GM23338 (cell line): ENCODE results near the gene CCIN. TPM values are rescaled to one million over a fixed set of nuclear protein-coding genes. Genes with fewer than 3 reads are reported as not detected.

Experiments used
- ATAC-seq: fragments of 200-7000 bp; cut with Tn5 transposase; 3 replicates; pipeline ENCODE4 v1.9.1; 2020
- DNase-seq: peaks from one replicate; pipeline ENCODE4 v3.0.0-alpha.2; 2015; ENCODE audit warnings: low spot score
- H2AFZ ChIP-seq: fragments of 200-600 bp; sonication (generic); 2 replicates; pipeline ENCODE4 v1.8.0; 2016; ENCODE audit warnings: antibody characterized with exemption, mild to moderate bottlenecking, moderate library complexity
- H3F3A ChIP-seq: fragments of 200-600 bp; sonication (generic); replicated peaks from 2 replicates; pipeline ENCODE4 v1.8.0; 2017; ENCODE audit warnings: antibody characterized with exemption, mixed run types, low read depth
- H3K27ac ChIP-seq: fragments of 200-600 bp; sonication (generic); 2 replicates; pipeline ENCODE4 v1.6.1; 2016; ENCODE audit warnings: low read depth
- H3K27me3 ChIP-seq: fragments of 200-600 bp; sonication (generic); 2 replicates; pipeline ENCODE4 v1.8.0; 2016; ENCODE audit warnings: mild to moderate bottlenecking, mixed run types, moderate library complexity; ENCODE audit not compliant: insufficient read depth
- H3K36me3 ChIP-seq: fragments of 200-600 bp; sonication (generic); 2 replicates; pipeline ENCODE4 v1.8.0; 2016; ENCODE audit warnings: mild to moderate bottlenecking; ENCODE audit not compliant: insufficient read depth
- H3K4me1 ChIP-seq: fragments of 200-600 bp; sonication (generic); 2 replicates; pipeline ENCODE4 v1.8.0; 2016; ENCODE audit warnings: mild to moderate bottlenecking, moderate library complexity; ENCODE audit not compliant: insufficient read depth
- H3K4me2 ChIP-seq: fragments of 200-600 bp; sonication (generic); 2 replicates; pipeline ENCODE4 v1.7.1; 2017; ENCODE audit warnings: mixed run types
- H3K4me3 ChIP-seq: fragments of 200-600 bp; sonication (generic); 2 replicates; pipeline ENCODE4 v1.6.1; 2016; ENCODE audit warnings: mixed run types
- H3K79me2 ChIP-seq: fragments of 200-600 bp; sonication (generic); replicated peaks from 2 replicates; pipeline ENCODE4 v1.8.0; 2017; ENCODE audit warnings: mild to moderate bottlenecking; ENCODE audit not compliant: insufficient read depth
- H3K9me2 ChIP-seq: fragments of 200-600 bp; sonication (generic); 2 replicates; pipeline ENCODE4 v1.8.0; 2017; ENCODE audit not compliant: insufficient read depth
- H4K20me1 ChIP-seq: fragments of 200-600 bp; sonication (generic); replicated peaks from 2 replicates; pipeline ENCODE4 v1.8.0; 2017; ENCODE audit warnings: mild to moderate bottlenecking; ENCODE audit not compliant: insufficient read depth
- H3K27ac Mint-ChIP-seq: 2 replicates; pipeline ENCODE4 v1.8.0; 2020; ENCODE audit warnings: inconsistent platforms, mild to moderate bottlenecking, moderate library complexity, mixed read lengths
- H3K27me3 Mint-ChIP-seq: 3 replicates; pipeline ENCODE4 v1.8.0; 2022; ENCODE audit warnings: low read depth, mild to moderate bottlenecking, moderate library complexity, mixed read lengths, inconsistent platforms; ENCODE audit not compliant: insufficient read depth, poor library complexity
- H3K36me3 Mint-ChIP-seq: 3 replicates; pipeline ENCODE4 v1.8.0; 2021; ENCODE audit warnings: low read depth, mild to moderate bottlenecking, inconsistent platforms, moderate library complexity, mixed read lengths
- H3K4me1 Mint-ChIP-seq: 3 replicates; pipeline ENCODE4 v1.8.0; 2020; ENCODE audit warnings: mild to moderate bottlenecking, inconsistent platforms, mixed read lengths
- H3K4me3 Mint-ChIP-seq: 3 replicates; pipeline ENCODE4 v1.8.0; 2021; ENCODE audit warnings: moderate library complexity, mild to moderate bottlenecking, inconsistent platforms, mixed read lengths
- H3K9me3 Mint-ChIP-seq: 3 replicates; pipeline ENCODE4 v1.8.0; 2020; ENCODE audit warnings: moderate library complexity, mild to moderate bottlenecking, inconsistent platforms, mixed read lengths
- CREB1 ChIP-seq: fragments of 250-450 bp; sonication (Bioruptor Pico); IDR thresholded peaks from 2 replicates; pipeline ENCODE4 v1.5.0; 2020; ENCODE audit warnings: low read depth, mild to moderate bottlenecking, moderate library complexity
- CTCF ChIP-seq, 2 experiments: fragments of 200-600 bp in 1 of 2; sonication (generic) in 1 of 2; conservative IDR thresholded peaks; 2 replicates each; pipeline versions ENCODE4 v1.5.1 to v1.6.1; 2016 to 2017; ENCODE audit warnings: antibody characterized with exemption in 2 of 2, low read depth in 2 of 2, mild to moderate bottlenecking in 2 of 2, moderate library complexity in 1 of 2
- ETS1 ChIP-seq: IDR thresholded peaks from 2 replicates; pipeline ENCODE4 v1.6.1; 2016; ENCODE audit warnings: antibody characterized with exemption
- EZH2 ChIP-seq: fragments of 200-600 bp; sonication (generic); IDR thresholded peaks from one replicate; pipeline ENCODE4 v1.8.0; 2017; ENCODE audit warnings: antibody characterized with exemption, mild to moderate bottlenecking, low read depth; ENCODE audit not compliant: unreplicated experiment
- POLR2AphosphoS5 ChIP-seq: IDR thresholded peaks from 2 replicates; pipeline ENCODE4 v1.6.1; 2016; ENCODE audit warnings: antibody characterized with exemption, low read depth
- STAT1 ChIP-seq: IDR thresholded peaks from one replicate; pipeline ENCODE4 v1.6.1; 2016; ENCODE audit warnings: antibody characterized with exemption; ENCODE audit not compliant: unreplicated experiment
- polyA plus RNA-seq: library from polyadenylated mRNA; unstranded; fragments of >200 nt; fragmentation: Nextera tagmentation; extraction: Ambion mirVana; gene quantifications from 2 replicates; pipeline ENCODE4 v1.2.1, GENCODE V29; 2016
- total RNA-seq: library from RNA; depleted of rRNA; stranded (reverse); fragments of >200 nt; shearing (Covaris generic); gene quantifications from 2 replicates; pipeline ENCODE4 v1.2.3, GENCODE V29; 2014

The CCIN gene
- total and polyA plus RNA-seq, 2 experiments from 2014 or later = 0.14 TPM; not detected in 1

GRCh38 chr9:36136894-36137391 is 32.2 kb upstream of the CCIN start:
- Histone ChIP-seq H3K27me3 (peaks cover 79% of the 10 kb centered on the region), H3K4me1 (peaks cover 29% of the 10 kb centered on the region), H3K4me2 (peak overlapping the region; percentile 99), H3K27ac (no peak overlapping the region), H2AFZ (peak overlapping the region; percentile 95), H3F3A (peaks cover 7% of the 10 kb centered on the region; the same call in 1 of the 2 replicates), H3K4me3 (peak overlapping the region; percentile 77), H3K36me3 (no peaks in the 10 kb centered on the region), H4K20me1 (peaks cover 6% of the 10 kb centered on the region), H3K9me2 (no peaks in the 10 kb centered on the region), H3K79me2 (no peaks in the 10 kb centered on the region)
- ATAC-seq = peak; percentile 12
- no peaks in the 10 kb centered on the region; the same call in 2 of the 3 replicates for H3K9me3 Mint-ChIP-seq
- peaks cover 63% of the 10 kb centered on the region for H3K27me3 Mint-ChIP-seq
- peak overlapping the region; percentile 81 for H3K4me3 Mint-ChIP-seq
- H3K36me3 Mint-ChIP-seq = no peaks in the 10 kb centered on the region
- TF ChIP-seq CTCF (conservative IDR thresholded peaks at IDR 0.05; ENCODE audit: low read depth in 2 of 2) = no peak
- no peak for TF ChIP-seq ETS1
- TF ChIP-seq EZH2 = peak; percentile 40
- DNase-seq = peak; percentile 47
- H3K27ac Mint-ChIP-seq = no peak overlapping the region; the same call in 1 of the 2 replicates
- peaks cover 32% of the 10 kb centered on the region for H3K4me1 Mint-ChIP-seq

- peaks cover 75% of the 10 kb centered on the region for H3K27me3 ChIP-seq
- peaks cover 24% of the 10 kb centered on the region for H3K4me1 ChIP-seq
- H3K36me3 ChIP-seq = no peaks in the 10 kb centered on the region
- H3K27ac Mint-ChIP-seq = no peak overlapping the region; the same call in 1 of the 2 replicates
- peaks cover 30% of the 10 kb centered on the region for H3K4me1 Mint-ChIP-seq
- peak overlapping the region; percentile 95 for H2AFZ ChIP-seq
- no peaks in the 10 kb centered on the region for H3K9me2 ChIP-seq
- H3K36me3 Mint-ChIP-seq = no peaks in the 10 kb centered on the region
- no peak overlapping the region for H3K27ac ChIP-seq
- peak; percentile 4 for ATAC-seq
- peaks cover 59% of the 10 kb centered on the region for H3K27me3 Mint-ChIP-seq
- TF ChIP-seq STAT1 (no peak), POLR2AphosphoS5 (no peak), CREB1 (CRISPR knock-in tag) (no peak)
- DNase-seq = no peak
- H3K9me3 Mint-ChIP-seq = no peaks in the 10 kb centered on the region; the same call in 2 of the 3 replicates
- H3K4me2 ChIP-seq = peak overlapping the region; percentile 99
- H3K4me3 ChIP-seq = peak overlapping the region; percentile 77
- H3K4me3 Mint-ChIP-seq = peak overlapping the region; percentile 81
- H3F3A ChIP-seq = peaks cover 7% of the 10 kb centered on the region; the same call in 1 of the 2 replicates
- no peaks in the 10 kb centered on the region for H3K79me2 ChIP-seq
- H4K20me1 ChIP-seq = peaks cover 6% of the 10 kb centered on the region
These were observed 31.7 kb upstream of the CCIN start for GRCh38 chr9:36137392-36138004.
